HG03066 (cell line): Measurements from ENCODE around the gene GARRE1.
"Not testable (repeated sequence)": the region's sequence is repeated elsewhere in the genome, so short reads cannot be mapped to it uniquely, and the experiment has no call there.

Experiments
- ATAC-seq: cut with Tn5 transposase; IDR thresholded peaks from one replicate; pipeline ENCODE4 v1.9.1; 2021; ENCODE audit warnings: low read depth; ENCODE audit not compliant: unreplicated experiment

The GARRE1 gene

GRCh38 chr19:34256835-34257558 is 2.6 kb downstream of the GARRE1 start:
- ATAC-seq, result no peak

GRCh38 chr19:34257559-34257924 is 3.2 kb downstream of the GARRE1 start:
- ATAC-seq, result no peak

- ATAC-seq, result no peak
These were observed 5.2 kb downstream of the GARRE1 start for GRCh38 chr19:34259367-34260095.

- no peak for ATAC-seq
These were observed 6.4 kb downstream of the GARRE1 start for GRCh38 chr19:34260771-34261173.

- ATAC-seq, result no peak
These were observed 7.2 kb downstream of the GARRE1 start for GRCh38 chr19:34261334-34262109.

- no peak for ATAC-seq
These were observed 9.4 kb downstream of the GARRE1 start for GRCh38 chr19:34263745-34264237.

- ATAC-seq, result no peak
These were observed 10.9 kb downstream of the GARRE1 start for GRCh38 chr19:34265221-34265650.

GRCh38 chr19:34269081-34269480 is 14.7 kb downstream of the GARRE1 start:
- no peak for ATAC-seq

DNA sequence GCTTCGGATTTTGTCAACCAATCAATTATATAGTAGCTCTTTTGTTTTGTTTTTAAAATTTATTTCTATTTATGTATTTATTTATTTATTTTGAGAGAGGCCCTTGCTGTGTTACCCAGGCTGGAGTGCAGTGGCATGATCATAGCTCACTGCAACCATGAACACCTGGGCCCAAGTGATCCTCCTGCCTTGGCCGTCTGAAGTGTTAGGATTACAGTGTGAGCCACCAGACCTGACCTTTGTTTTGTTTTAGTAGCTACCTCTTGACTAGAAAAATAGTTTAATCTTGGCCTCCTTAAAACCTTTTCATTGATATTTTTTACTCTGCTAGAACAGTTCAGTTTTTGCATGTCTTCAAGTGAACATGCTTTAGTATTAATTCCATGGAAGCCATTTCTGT is 15.1 kb downstream of the GARRE1 start:
- no peak for ATAC-seq

DNA sequence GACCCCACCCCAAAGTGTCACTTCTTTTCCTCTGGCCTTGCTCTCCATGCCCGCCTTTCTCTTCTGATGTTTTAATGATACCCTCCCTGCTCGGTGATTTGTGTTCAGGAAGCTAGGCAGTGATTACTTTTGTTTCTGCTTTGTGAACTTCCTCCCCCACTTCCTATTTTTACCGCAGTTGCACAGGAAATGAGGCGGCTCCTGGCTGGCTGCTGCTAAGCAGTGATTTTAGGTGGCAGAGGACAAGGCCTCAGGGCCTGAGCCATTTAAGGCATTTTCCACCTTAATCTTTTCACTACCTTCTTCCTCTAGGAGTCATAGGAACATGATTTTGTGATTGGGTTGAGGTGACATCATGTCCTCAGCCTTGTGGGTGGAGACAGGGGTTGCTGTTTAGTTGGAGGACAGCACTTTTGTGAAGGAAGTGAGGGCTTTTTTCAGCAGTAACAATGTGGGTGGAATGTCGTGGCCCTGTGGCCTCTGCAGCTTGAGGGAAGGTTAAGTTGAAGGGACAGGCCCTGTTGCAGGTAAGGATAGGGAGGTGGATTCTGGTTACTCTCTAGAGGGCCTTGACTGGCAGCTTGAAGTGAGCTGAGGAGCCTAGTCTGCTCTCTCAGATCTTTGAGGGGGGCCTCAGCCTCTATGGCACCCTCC is 15.7 kb downstream of the GARRE1 start:
- ATAC-seq, result peak; percentile 61

GRCh38 chr19:34273121-34273520 is 18.8 kb downstream of the GARRE1 start:
- ATAC-seq, result no peak

DNA sequence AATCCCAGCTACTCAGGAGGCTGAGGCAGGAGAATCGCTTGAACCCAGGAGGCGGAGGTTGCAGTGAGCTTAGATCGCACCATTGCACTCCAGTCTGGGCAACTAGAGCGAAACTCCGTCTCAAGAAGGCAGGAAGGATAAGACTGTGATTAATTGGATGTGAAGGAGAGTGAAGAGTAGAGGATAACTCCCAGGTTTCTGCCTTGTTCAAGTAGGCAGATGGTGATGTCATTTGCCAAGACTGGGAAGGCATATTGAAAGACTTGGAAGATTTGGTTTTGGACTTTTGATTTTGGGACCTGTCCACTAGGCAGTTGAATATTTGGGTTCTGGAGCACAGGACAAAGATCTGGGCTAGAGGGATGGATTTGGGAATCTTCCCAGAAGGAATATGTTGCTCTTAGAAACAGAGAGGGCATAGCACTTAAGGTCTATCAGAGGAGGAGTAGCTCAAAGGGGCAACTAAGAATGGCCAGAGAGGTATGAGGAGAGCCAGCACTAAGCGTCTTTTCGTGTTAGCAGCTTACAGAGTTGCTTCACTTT is 20.0 kb downstream of the GARRE1 start:
- ATAC-seq, result no peak

GRCh38 chr19:34274827-34275625 is 20.7 kb downstream of the GARRE1 start:
- ATAC-seq, result no peak

DNA sequence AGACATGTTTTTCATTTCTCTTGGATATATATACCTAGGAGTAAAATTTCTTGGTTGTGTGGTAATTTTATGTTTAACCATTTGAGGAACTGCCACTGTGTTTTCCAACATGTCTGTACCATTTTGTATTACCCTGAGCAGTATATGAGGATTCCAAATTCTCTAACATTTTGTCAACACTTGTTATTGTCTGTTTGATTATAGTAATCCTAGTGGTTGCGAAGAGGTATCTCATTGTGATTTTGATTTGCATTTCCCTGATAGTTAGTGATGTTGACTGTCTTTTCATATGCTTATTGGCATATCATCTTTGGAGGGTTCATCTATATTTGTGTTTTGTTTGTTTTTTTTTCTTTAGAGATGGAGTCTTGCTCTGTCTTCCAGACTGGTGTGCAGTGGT is 21.4 kb downstream of the GARRE1 start:
- no peak for ATAC-seq

GRCh38 chr19:34276614-34277013 is 22.3 kb downstream of the GARRE1 start:
- no peak for ATAC-seq

DNA sequence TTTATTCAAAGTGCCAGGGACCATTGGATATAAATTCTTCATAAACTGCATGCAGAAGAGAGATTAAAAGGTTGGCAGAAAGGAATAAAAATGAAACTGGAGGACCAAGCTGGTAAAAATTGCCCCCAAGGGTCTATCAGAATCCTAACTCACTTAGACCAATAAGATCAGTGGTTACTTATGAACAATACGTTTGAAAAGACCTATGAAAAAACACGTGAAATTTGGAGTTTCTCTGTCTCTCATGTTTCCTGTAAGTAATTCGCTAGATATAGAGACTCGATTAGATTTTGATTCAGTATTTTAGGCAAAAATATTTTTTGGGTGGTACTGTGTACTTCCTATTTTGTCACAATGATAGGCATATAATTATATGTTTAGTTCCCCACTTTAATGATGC is 22.9 kb downstream of the GARRE1 start:
- ATAC-seq, result no peak

DNA sequence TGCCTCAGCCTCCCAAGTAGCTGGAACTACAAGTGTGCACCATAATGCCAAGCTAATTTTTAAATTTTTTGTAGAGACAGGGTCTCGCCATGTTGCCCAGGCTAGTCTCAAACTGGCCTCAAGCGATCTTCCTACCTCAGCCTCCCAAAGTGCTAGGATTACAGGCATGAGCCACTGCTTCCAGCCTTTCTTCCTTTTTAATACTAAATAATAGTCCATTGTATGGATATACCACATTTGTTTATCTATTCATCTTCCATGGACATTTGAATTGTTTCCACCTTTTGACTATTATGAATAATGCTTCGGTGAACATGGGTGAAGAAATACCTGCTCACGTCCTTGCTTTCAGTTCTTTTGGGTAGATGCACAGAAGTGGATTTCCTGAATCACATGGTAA is 24.4 kb downstream of the GARRE1 start:
- no peak for ATAC-seq

DNA sequence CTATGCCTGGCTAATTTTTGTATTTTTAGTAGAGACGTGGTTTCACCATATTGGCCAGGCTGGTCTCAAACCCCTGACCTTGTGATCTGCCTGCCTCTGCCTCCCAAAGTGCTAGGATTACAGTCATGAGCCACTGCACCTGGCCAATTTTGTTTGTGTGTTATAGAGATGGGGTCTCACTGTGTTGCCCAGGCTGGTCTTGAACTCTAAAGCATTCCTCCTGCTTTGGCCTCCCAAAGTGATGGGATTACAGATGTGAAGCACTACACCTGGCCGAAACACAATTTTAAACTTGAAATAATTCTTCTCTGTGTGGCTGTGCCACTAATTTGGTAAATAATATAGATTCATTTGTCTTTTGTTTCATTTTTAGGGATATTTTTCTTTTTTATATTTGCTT is 27.1 kb downstream of the GARRE1 start:
- ATAC-seq, result not testable (repeated sequence)

DNA sequence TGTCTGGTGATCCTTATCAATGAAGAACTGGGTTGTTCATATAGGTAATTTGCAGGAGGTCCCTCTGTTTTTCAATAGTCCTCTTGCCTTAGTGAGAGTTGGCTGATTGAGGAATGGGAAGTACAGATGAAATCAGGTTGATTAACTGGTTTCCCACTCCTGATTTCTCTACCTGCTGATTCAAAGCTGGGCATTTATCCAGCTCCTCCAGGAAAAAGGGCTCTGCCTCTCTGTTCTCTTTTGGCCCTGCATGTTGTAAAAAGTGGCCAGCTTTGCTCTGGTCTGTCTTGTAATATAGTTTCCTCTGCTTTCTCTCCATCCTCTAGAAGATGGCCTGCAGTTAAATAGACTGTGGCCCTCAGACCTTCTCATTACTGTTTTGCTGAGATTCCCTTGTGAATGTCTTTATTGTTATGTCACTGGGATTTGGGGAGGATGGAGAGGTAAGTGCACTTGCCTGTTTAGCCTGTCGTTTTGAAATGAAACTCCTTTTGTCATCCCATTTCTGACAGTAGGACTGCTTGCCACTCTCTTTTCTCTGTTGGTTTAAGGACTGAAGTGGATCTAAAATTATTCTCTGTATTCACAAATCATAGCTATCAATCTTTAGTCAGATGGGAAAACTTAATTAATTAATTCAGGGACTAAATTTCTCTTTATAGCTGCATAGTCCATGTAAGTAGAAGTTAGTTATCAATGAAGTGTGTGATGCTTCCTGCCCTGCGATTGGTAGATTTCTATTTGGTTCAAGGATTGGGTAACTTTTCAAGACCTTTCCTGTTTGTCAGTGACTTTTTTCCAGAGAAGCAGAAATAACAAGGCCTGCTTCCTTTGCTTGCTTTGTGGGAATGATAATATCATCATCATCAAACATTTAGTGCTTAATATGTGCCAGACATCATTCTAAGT is 28.5 kb downstream of the GARRE1 start:
- no peak for ATAC-seq
